Renal cortical epithelial cell (primary cell): ENCODE data around the gene KIF1A. TPM values are rescaled to one million over a fixed set of nuclear protein-coding genes. Genes with fewer than 3 reads are reported as not detected.
"Not testable (repeated sequence)": the region's sequence is repeated elsewhere in the genome, so short reads cannot be mapped to it uniquely, and the experiment has no call there.

Experiments
- DNase-seq: peaks from one replicate; pipeline ENCODE4 v3.0.0-alpha.2; 2011; ENCODE audit warnings: low read depth
- total RNA-seq: library from RNA; depleted of rRNA; stranded (reverse); fragments of >200 nt; gene quantifications from 2 replicates; pipeline ENCODE4 v1.2.3, GENCODE V29; 2014

KIF1A gene
- total RNA-seq, 1 donor from 2014 or later: 0.45 TPM

DNA sequence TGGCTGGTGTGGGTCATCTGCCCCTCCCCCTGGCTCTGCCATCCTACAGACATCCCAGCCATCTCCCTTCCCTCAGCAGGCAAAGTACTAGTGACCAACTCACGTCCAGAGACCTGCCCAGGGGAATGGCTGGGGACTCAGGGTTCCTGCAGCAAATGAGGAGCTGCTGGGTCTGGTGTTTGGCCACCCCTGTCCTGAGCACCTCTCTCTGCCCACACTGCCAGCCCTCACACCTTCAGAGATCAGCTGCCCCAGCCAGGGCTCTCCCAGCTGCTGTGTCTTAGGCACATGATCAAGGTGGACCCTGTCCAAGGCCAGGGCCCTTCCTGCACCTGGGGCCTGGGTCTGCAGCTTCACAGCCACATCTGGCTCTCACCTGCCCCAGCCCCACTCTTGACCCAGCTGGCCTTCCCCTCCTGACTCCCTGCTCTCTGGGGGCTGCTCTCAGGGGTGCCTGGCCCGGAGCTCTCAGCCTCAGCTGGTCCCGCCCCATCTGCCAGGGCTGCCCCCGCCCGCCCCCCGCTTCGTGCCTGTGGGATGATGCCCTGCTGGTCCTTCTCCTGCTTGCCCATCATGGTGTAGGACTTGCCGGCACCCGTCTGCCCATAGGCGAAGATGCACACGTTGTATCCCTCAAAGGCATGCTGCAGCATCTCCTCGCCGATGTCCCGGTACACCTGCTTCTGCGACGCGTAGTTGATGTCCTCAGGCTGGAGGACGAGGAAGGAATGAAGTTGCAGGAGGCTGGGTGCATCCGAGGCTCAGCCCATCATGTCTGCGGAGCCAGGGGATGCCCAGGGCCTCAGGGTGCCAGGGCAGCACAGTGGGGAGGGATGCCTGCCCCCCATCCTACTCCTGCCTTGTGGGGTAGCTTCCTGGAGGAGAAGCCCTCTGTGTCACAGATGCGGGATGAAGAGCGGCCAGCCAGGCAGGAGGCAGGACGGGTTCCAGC is 32.2 kb downstream of the KIF1A start:
- no peak for DNase-seq

DNA sequence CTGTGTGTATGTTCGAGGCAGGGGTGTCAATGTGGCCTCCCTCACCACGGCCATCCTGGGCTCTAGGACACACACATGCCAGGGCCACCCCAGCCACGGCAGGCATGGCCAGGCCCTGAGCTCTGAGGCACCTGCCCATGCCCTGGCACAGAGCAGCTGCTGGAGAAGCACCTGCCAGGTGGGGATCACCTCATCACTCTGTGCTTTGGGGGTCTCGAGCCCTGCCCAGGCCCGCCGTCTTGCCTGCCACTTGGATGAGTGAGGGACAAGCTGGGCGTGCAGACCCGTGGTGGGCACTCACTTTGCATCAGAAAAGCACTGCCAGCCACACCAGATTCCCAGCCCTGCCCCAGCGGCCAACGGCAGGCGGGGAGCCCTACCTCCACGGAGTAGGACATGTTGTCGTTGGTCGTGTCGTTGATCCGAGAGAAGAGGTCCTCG is 33.1 kb downstream of the KIF1A start:
- DNase-seq: no peak

DNA sequence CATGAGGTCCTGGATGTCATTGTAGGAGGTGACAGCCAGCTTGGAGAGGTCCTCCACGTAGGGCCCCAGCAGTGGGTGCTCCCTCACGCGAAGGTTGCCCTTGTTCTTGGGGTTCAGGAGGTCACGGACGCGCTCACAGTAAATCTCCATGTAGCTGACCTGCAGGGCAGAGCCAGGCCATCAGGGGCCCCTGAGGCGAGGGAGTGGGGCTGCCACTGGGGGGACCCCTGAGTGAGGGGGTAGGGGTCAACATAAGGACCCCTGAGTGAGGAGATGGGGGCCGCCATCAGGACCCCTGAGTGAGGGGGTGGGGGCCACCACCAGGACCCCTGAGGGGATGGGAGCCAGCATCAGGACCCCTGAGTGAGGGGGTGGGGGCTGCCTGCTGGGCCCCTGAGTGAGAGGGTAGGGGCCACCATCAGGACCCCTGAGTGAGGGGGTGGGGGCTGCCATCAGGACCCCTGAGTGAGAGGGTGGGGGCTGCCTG is 33.6 kb downstream of the KIF1A start:
- no peak for DNase-seq

DNA sequence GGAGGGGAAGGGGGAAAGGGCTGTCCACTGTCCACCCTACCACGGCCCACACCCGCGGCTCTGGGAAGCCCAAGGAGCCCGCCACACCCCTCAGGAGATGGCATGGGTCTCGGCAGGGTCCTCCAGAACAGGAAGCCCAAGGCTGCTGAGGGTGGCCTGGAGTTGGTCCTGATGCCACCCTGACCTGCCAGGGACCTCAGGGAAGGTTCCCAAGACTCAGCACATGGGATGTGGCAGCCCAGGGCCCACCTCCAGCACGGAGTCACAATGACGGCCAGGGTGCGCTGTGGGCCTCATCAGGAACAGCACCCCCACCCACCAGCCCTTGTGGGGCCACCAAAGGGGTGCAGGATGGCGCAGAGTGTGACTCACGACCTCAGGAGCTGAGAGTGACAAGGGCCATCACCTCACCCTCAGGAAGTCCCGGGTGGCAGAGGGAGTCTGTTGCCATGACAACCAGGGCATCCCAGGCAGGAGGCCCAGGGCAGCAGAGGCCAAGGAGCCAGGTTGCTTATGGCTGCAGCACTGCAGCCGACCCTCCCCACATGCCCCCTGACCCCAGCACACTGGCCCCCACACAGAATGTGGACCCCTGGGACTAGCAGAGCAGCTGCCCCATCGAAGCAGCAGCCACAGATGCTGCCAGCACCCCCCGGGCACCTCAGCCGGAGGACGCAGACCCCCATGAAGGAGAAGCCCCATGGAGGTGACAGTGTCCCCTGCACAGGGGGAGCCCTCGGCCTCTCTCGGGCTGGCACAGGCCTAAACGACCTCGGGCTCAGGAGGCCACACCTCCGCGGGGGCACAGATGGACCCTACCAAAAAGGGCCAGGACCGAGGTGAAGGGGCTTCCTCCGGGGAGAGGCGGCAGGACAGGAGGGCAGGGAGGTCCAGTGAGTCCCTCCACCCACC is 34.3 kb downstream of the KIF1A start:
- DNase-seq: no peak

DNA sequence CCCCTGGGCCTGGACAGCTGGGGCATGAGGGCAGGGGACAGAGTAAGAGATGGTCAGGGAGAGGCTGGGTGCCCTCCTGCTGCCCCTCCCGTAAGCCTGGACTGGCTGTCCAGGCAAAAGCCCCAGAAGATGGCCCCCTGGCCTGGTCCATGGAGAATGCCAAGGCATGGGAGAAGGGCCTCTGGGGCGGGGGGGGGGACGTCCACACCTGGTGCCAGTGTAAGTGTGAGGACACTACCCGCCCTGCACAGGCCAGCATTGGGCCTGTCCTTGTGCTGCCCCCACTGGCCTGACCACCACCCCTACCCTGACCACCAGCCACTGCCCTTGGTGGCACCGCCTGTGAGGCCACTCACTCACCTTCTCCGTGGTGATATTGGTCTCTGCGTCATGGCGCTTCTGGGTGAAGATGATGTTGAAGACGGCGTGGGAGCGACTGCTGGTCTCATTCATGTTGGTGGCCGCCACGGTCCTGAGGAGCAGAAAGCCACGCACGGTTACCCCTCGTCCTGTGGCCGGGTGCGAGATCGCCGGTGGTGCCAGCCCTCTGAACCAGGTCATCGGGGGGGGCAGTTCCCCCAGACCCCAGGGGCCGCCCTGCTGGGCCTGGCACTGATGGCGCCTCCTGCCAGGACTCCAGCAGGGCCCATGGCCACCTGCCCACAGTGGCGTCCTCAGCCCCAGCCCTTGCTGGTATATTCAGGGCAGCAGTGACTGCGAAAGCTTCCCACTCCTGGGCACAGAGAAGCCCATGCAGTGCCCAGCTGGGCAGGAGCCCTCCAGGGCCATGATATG is 35.2 kb downstream of the KIF1A start:
- DNase-seq: no peak

DNA sequence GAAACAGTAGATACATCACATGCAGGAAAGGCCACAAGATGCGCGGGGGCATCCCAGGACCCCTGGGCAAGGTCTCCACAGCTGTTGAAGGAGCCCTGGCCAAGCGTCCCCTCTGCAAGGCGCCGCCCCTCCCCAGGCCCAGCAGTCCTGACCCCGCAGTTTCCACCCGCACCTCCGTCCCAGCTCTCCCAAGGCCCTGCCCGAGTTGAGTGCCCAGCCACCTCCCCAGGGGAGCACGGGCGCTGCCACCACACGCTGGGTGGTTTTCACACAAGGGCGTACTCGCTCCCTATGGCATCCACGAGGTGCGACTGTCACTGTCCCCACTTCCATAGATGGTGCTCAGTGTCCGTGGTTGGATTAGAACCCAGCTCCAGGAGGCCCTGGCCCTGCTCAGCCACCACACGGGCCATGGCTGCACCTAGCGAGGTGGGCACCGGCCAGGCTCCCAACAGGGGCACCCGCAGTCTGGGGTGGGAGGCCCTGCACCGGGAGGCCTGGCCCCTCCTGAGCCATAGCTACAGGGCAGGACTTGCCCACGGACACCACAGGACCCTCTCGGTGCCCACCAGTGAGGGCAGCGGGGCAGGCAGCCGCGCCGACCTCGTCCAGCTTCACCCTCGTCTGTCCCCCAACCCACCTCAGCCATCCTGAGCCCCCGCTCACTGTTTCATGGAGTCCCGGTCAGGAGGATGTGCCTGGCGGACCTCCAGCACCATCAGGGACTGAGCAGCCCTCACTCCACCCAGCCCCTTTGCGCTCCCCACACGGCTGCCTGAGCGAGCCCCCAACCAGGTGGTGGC is 36.0 kb downstream of the KIF1A start:
- no peak for DNase-seq

DNA sequence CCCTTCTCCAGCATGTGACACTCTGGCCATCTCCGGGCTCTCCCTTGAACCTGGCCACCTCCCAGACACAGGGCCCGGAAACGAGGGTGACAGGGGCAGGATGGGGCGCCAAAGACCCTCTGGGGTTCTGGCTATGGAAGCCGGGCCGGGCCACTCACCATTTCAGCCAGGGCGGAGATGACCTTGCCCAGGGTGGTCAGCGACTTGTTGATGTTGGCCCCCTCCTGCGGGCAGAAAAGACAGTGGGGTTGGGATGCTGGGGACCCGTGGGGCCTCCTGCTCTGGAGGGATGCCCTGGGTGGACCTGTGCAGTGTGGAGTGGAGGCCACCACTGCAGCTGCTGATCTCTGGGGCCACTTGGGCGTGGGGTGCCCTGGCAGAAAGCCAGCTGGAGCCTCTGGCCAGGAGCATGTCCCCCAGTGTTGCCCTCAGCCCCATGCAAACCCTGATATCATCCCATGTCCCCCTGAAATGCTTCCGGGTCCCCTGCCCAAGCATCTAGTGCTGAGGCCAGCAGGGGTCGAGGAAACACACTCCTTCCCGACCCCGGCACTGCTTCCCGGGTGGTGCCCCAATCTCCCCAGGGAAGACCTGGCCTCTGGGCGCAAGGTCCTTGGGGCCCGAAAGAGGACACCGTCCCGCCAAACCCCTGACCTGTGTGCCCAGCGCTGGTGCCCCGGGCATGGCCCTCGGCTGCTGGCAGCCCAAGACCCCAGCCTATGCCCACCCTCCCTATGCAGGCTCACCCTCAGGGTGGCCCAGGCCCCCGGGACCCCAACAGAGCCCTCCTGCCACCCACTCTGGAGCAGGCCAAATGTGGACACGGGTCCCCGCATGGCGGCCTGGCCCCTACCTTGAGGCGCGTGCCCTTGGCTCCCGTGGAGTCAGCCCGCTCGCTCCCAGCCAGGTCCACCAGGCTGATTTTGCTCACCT is 36.9 kb downstream of the KIF1A start:
- DNase-seq: no peak

DNA sequence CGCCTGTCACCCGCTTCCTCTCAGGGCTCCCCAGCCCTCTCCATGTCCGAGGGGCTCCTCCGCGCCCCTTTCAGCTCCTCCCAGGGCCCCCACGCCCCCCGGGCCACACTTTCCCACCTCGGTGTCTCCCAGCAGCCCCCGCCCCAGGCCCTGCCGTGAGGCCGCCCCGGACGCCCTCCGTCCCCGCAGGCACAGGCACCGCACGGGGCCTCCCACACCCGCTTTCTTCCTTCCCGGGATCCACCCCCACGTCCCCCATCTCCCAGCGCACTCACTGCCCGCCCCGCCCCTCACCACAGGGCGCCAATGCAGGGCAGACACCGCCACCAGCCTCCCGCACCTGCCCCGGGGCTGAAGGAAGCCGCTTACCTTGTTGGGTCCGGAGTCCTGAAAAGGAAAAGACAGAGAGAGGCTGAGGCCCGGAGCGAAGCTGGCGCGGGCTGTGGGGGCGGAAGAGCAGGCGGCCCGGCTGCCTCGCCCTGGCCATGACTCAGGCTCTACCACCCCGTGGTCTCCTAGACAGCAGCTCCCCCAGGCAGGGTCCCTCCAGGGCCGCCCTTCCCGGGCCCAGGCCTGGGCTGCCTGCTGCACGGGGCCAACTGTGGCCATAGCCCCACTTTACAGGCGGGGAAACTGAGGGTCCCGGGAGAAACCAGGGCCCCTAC is 37.7 kb downstream of the KIF1A start:
- DNase-seq: no peak

DNA sequence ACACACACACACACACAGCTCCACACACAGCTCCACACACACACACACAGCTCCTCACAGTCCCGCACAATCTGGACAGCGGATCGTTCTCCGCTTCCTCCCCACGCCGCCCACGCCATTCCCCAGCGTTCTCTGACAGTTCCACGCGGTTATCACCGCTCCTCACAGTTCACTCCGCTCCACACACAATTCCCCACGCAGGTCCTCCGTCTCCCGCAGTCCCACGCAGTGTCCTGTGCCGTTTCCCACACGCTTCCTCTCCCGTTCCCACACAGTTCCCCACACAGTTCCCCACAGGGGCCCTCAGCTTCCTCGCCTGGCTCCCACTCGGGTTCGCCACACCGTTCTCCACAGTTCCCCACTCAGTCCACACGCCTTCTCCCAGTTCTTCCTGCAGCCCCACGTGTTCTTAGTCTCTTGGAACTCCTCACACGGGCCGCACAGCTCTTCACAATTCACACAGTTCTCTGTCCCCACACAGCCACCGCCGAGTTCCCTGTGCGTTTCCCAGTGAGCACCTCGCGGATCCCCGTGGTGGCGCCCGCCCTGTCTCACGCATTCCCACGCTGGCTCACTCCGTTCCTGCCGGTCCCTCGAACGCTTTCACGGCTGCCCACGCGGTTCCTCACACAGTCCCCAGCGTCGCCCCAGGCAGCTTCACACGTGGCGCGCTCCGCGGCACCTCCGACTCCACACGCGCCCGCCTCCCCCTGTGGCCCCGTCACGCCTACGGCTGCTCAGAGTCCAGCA is 38.4 kb downstream of the KIF1A start:
- DNase-seq: no peak

DNA sequence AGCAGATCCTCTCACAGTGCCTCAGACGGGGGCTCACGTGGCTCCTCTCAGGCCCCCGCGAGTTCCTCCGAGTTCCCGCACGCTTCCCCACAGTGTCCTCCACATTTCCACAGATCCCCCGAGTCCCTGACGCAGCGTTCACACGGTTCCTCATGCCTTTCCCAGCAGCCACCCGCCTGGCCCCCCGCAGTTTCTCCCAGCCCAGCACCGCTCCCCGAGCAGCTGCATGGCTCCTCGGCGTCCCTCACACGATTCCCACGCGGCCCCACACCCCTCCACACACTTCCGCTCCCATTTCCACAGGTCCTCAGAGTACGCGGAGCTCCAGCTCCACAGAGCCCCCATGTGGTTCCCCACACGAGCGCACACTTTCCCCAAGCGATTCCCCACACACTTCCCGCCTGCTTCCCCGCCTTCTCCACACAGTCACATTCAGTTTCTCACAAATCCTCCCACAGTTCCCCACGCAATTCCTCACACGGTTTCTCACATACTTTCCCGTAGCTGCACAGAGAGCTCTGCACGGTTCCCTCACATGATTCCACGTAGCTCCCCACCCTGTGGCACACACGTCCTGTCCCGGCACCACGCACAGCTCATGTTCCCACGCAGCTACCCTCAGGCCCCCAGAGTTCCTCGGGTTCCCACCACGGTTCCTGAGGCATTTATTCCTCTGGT is 39.9 kb downstream of the KIF1A start:
- no peak for DNase-seq

DNA sequence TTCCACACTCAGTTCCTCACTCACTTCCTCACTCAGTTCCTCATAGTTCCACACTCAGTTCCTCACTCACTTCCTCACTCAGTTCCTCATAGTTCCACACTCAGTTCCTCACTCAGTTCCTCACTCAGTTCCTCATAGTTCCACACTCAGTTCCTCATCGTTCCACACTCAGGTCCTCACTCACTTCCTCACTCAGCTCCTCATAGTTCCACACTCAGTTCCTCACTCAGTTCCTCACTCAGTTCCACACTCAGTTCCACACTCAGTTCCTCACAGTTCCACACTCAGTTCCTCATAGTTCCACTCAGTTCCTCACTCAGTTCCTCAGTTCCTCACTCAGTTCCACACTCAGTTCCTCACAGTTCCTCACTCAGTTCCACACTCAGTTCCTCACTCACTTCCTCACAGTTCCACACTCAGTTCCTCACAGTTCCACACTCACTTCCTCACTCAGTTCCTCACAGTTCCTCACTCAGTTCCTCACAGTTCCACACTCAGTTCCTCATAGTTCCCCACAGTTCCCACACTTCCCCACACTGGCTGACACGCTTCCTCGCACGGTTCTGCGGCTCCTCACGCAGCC is 40.7 kb downstream of the KIF1A start:
- not testable (repeated sequence) for DNase-seq

DNA sequence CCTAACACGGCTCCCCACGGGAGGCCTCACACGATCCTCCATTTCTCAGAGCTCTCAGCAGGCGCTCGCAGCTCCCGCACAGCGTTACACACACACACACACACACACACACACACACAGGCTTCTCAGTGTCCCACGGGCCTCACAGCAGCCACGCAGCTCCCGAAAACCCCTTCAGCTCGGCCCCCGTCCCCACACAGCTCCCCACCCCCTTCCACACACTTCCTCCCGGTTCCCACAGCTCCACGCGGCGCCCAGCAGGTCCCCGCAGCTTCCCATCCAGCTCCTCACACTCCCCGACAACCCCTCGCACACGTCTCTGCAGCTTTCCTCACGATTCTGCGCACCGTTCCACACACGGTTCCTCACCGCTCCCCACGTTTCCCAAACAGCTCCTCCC is 41.6 kb downstream of the KIF1A start:
- DNase-seq: no peak

DNA sequence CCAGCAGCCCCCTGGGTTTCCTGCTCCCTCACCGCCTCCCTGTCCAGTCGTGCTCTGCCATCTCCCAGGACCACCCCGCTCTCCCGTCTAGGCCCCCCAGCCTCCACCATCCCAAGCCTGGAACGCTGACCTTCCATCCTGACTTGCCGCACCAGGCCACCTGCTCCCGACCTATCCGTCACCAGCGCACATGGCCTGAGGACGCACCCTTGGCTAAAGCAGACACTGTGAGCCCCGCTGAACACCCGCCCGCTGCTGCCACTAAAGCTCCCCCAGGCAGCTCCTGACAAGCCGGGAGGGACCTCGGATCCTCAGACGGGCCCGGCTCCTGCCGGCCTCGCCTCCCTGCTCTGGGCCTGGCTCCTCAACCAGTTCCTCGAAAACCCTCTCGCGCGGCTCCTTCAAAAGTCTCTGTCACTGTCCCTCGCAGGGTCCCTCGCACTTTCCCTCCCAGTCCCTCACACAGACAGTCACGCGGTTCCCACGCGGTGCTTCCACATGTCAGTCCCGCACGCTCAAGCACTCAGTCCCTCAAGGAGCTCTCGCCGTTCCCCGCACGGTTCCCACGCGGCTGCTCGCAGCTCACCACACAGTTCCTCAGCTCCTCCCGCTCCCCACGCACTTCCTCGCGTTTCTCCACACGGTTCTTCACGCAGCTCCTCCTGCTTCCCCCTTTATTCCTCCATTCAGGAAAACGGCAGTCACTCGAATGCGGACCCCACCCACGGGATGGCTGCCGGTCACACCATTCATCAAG is 42.4 kb downstream of the KIF1A start:
- DNase-seq: no peak

DNA sequence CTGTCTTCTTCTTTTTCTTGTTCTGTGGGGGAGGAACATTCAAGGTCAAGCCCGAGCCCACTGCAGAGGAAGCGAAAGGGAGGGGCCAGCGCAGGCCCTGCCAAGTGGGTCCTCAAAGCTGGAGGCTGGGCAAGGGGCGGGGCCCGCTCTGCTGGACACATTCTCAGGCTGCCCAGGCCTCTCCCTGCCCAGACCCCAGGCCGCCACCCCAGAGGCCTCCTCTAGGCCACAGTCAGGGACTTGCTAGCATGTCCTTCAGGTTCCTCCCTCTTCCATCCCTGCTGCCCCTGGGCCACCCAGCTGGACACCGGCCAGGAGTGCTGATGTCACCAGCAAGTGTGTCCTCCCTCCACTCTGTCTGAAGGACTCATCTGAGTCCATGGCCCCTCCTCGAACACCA is 44.1 kb downstream of the KIF1A start:
- DNase-seq: no peak

DNA sequence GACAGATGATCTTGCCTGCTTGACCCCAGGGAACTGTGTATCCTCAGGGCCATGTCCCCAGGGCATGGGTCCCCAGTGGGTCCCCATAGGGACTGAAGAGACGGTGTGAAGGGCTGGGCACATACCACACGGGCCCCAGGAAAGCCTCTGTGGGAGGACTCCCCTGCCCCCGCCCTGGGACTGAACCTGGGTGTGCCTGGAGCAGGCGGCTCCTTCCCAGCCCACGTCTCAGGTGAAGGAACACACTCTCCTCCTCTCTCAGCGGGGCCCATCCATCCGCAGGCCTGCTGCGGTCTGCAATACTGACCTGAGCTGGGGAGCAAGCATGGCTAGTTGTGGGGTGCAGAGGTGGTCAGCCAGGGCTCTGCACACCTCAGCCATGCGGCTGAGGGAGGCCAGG is 45.2 kb downstream of the KIF1A start:
- no peak for DNase-seq

DNA sequence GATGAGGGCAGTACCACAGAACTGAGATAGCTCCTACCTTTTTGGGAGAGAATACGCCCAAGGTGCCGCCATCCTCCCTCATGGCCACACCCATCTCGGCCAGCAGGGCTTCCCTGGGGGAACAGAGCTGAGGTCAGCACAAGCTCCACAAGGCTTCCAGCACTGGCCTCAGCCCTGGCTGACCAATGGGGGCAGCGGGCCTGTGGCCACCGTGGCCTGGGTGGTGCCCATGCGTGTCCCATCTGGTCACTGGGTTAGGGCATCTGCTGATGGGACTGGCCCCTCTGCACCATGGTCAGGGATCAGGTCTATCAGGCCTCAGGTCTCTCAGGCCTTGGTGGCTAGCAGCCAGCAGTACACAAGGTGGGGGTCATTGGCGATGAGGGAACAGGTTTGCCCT is 50.9 kb downstream of the KIF1A start:
- DNase-seq: no peak

DNA sequence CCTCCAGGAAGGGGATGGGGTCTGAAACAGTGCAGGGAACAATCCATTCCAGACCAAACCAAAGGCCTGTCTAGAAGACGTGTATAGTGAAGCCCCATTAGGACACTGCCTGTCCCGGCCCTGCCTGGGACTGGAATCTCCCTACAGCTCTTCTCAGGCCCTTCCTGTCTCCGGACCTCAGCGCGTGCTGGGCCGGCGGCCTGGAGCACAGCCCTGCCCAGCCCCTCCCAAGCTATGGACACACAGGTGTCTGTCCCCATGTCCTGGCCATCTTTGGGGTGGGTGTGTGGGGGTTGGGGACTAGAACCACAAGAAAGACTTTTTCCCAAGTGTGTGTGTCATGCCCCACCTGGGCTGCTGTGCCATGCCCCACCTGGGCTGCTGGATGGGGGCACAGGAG is 51.8 kb downstream of the KIF1A start:
- no peak for DNase-seq
